Neural cell (in vitro differentiated cells): ENCODE measurements around the gene ACVRL1. TPM values are rescaled to one million over a fixed set of nuclear protein-coding genes. Genes with fewer than 3 reads are reported as not detected.
A peak's percentile ranks its signal among the peaks of the same experiment; 100 is the strongest.

Source experiments
- H2AFZ ChIP-seq: fragments of 200-600, 300-800 bp; sonication (generic), shearing (Covaris generic); 2 replicates; pipeline ENCODE4 v1.6.0; 2014; ENCODE audit warnings: low read depth, mild to moderate bottlenecking, antibody characterized with exemption, low read length, moderate library complexity
- H3F3A ChIP-seq: fragments of 200-600 bp; shearing (Covaris generic); 2 replicates; pipeline ENCODE4 v1.6.1; 2016; ENCODE audit warnings: mild to moderate bottlenecking, moderate library complexity, mixed read lengths, antibody characterized with exemption, low read length; ENCODE audit not compliant: insufficient read depth, poor library complexity, severe bottlenecking
- H3K27ac ChIP-seq: fragments of 200-600, 300-800 bp; sonication (generic), shearing (Covaris generic); 2 replicates; pipeline ENCODE4 v1.5.1; 2014; ENCODE audit warnings: mild to moderate bottlenecking, low read length, moderate library complexity
- H3K27me3 ChIP-seq: fragments of 300-800, 200-600 bp; sonication (generic), shearing (Covaris generic); 2 replicates; pipeline ENCODE4 v1.6.0; 2014; ENCODE audit warnings: mild to moderate bottlenecking, low read depth, low read length, moderate library complexity; ENCODE audit not compliant: insufficient read depth
- H3K36me3 ChIP-seq: fragments of 300-800, 200-600 bp; sonication (generic), shearing (Covaris generic); 2 replicates; pipeline ENCODE4 v1.5.1; 2014; ENCODE audit warnings: mild to moderate bottlenecking, antibody characterized with exemption, low read length, moderate library complexity; ENCODE audit not compliant: insufficient read depth
- H3K4me2 ChIP-seq: fragments of 300-800, 200-600 bp; sonication (generic), shearing (Covaris generic); 2 replicates; pipeline ENCODE4 v1.6.0; 2014; ENCODE audit warnings: mild to moderate bottlenecking, low read length
- H3K4me3 ChIP-seq: fragments of 300-800, 200-600 bp; sonication (generic), shearing (Covaris generic); 2 replicates; pipeline ENCODE4 v1.5.1; 2014; ENCODE audit warnings: mild to moderate bottlenecking, low read length, moderate library complexity
- H3K79me2 ChIP-seq: fragments of 200-600 bp; shearing (Covaris generic); replicated peaks from 2 replicates; pipeline ENCODE4 v1.6.0; 2014; ENCODE audit warnings: mild to moderate bottlenecking, low read length, moderate library complexity; ENCODE audit not compliant: insufficient read depth
- H3K9ac ChIP-seq: fragments of 300-800, 200-600 bp; sonication (generic), shearing (Covaris generic); 2 replicates; pipeline ENCODE4 v1.6.1; 2016; ENCODE audit warnings: mild to moderate bottlenecking, low read length, mixed read lengths
- H3K9me2 ChIP-seq: fragments of 200-600 bp; shearing (Covaris generic); 2 replicates; pipeline ENCODE4 v1.6.1; 2016; ENCODE audit warnings: mild to moderate bottlenecking, low read length, mixed read lengths; ENCODE audit not compliant: insufficient read depth
- H3K9me3 ChIP-seq: fragments of 200-600, 300-800 bp; sonication (generic), shearing (Covaris generic); 2 replicates; pipeline ENCODE4 v1.6.1; 2016; ENCODE audit warnings: mild to moderate bottlenecking, mixed run types, low read length, moderate library complexity, mixed read lengths
- H4K20me1 ChIP-seq: fragments of 200-600 bp; shearing (Covaris generic); 2 replicates; pipeline ENCODE4 v1.6.1; 2016; ENCODE audit warnings: mild to moderate bottlenecking, mixed run types; ENCODE audit not compliant: insufficient read depth
- CTCF ChIP-seq: fragments of 450-650 bp; IDR thresholded peaks from 2 replicates; pipeline ENCODE4 v1.5.1; 2014; ENCODE audit warnings: antibody characterized with exemption, mild to moderate bottlenecking, moderate library complexity; ENCODE audit not compliant: poor library complexity, severe bottlenecking
- EP300 ChIP-seq: fragments of 450-650 bp; conservative IDR thresholded peaks from 2 replicates; pipeline ENCODE4 v1.6.1; 2014; ENCODE audit warnings: antibody characterized with exemption, mild to moderate bottlenecking, moderate library complexity; ENCODE audit not compliant: poor library complexity, severe bottlenecking
- EZH2 ChIP-seq: fragments of 200-600, 300-800 bp; shearing (Covaris generic), sonication (generic); IDR thresholded peaks from 2 replicates; pipeline ENCODE4 v1.6.1; 2014; ENCODE audit warnings: antibody characterized with exemption, low read length, borderline replicate concordance, mild to moderate bottlenecking; ENCODE audit not compliant: insufficient read depth, poor library complexity, severe bottlenecking
- MXI1 ChIP-seq: fragments of 450-650 bp; conservative IDR thresholded peaks from 2 replicates; pipeline ENCODE4 v1.6.1; 2014; ENCODE audit warnings: antibody characterized with exemption, mild to moderate bottlenecking; ENCODE audit not compliant: poor library complexity, severe bottlenecking
- POLR2AphosphoS5 ChIP-seq: IDR thresholded peaks from 2 replicates; pipeline ENCODE4 v1.6.1; 2012
- RAD21 ChIP-seq: fragments of 450-650 bp; conservative IDR thresholded peaks from 2 replicates; pipeline ENCODE4 v1.6.1; 2014; ENCODE audit warnings: antibody characterized with exemption, mild to moderate bottlenecking, moderate library complexity
- polyA plus RNA-seq: library from polyadenylated mRNA; depleted of rRNA; stranded (reverse); fragments of >200 nt; gene quantifications from 2 replicates; pipeline ENCODE4 v1.2.3, GENCODE V29; 2014
- TF ChIP-seq, protein P1 (sequence below): IDR thresholded peaks from 2 replicates; pipeline ENCODE4 v1.6.1; 2012; ENCODE audit warnings: borderline replicate concordance

ACVRL1 gene
- polyA plus RNA-seq, 1 donor from 2014 or later = not detected

- Histone ChIP-seq H3K9me2 (no peaks in the 10 kb centered on the region), H3K9me3 (no peaks in the 10 kb centered on the region), H3F3A (no peaks in the 10 kb centered on the region), H4K20me1 (no peaks in the 10 kb centered on the region), H3K27ac (peak overlapping the region; percentile 34), H3K9ac (peak overlapping the region; percentile 69), H2AFZ (peak overlapping the region; percentile 56), H3K36me3 (no peaks in the 10 kb centered on the region), H3K4me3 (peak overlapping the region; percentile 69), H3K4me2 (peak overlapping the region; percentile 73), H3K79me2 (no peaks in the 10 kb centered on the region), H3K27me3 (peaks cover 13% of the 10 kb centered on the region)
- TF ChIP-seq POLR2AphosphoS5 (peak; percentile 62), EZH2 (no peak), CTCF (no peak)
- TF ChIP-seq, protein P1, sequence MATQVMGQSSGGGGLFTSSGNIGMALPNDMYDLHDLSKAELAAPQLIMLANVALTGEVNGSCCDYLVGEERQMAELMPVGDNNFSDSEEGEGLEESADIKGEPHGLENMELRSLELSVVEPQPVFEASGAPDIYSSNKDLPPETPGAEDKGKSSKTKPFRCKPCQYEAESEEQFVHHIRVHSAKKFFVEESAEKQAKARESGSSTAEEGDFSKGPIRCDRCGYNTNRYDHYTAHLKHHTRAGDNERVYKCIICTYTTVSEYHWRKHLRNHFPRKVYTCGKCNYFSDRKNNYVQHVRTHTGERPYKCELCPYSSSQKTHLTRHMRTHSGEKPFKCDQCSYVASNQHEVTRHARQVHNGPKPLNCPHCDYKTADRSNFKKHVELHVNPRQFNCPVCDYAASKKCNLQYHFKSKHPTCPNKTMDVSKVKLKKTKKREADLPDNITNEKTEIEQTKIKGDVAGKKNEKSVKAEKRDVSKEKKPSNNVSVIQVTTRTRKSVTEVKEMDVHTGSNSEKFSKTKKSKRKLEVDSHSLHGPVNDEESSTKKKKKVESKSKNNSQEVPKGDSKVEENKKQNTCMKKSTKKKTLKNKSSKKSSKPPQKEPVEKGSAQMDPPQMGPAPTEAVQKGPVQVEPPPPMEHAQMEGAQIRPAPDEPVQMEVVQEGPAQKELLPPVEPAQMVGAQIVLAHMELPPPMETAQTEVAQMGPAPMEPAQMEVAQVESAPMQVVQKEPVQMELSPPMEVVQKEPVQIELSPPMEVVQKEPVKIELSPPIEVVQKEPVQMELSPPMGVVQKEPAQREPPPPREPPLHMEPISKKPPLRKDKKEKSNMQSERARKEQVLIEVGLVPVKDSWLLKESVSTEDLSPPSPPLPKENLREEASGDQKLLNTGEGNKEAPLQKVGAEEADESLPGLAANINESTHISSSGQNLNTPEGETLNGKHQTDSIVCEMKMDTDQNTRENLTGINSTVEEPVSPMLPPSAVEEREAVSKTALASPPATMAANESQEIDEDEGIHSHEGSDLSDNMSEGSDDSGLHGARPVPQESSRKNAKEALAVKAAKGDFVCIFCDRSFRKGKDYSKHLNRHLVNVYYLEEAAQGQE = peak; percentile 36
Observed at GRCh38 chr12:51863933-51864832, 43.1 kb upstream of the ACVRL1 start.

GRCh38 chr12:51864833-51865670 lies 42.3 kb upstream of the ACVRL1 start:
- H3K4me2 ChIP-seq = peak overlapping the region; percentile 11

More at GRCh38 chr12:51864833-51865670, 42.3 kb upstream of the ACVRL1 start:
- peaks cover 16% of the 10 kb centered on the region for H3K27me3 ChIP-seq
- H3K9me2 ChIP-seq = no peaks in the 10 kb centered on the region
- H3F3A ChIP-seq = no peaks in the 10 kb centered on the region
- no peaks in the 10 kb centered on the region for H3K79me2 ChIP-seq
- TF ChIP-seq MXI1 = no peak
- no peak for TF ChIP-seq RAD21
- no peak for TF ChIP-seq CTCF
- no peak for TF ChIP-seq EP300
- TF ChIP-seq, protein P1 = no peak
- H2AFZ ChIP-seq = peak overlapping the region; percentile 8
- no peak overlapping the region for H3K27ac ChIP-seq
- H3K9ac ChIP-seq = peak overlapping the region; percentile 69
- no peaks in the 10 kb centered on the region for H4K20me1 ChIP-seq
- peak overlapping the region; percentile 69 for H3K4me3 ChIP-seq
- no peaks in the 10 kb centered on the region for H3K36me3 ChIP-seq
- no peaks in the 10 kb centered on the region for H3K9me3 ChIP-seq
